Measurements from ENCODE around the gene PPP2R5A.

PPP2R5A gene

DNA sequence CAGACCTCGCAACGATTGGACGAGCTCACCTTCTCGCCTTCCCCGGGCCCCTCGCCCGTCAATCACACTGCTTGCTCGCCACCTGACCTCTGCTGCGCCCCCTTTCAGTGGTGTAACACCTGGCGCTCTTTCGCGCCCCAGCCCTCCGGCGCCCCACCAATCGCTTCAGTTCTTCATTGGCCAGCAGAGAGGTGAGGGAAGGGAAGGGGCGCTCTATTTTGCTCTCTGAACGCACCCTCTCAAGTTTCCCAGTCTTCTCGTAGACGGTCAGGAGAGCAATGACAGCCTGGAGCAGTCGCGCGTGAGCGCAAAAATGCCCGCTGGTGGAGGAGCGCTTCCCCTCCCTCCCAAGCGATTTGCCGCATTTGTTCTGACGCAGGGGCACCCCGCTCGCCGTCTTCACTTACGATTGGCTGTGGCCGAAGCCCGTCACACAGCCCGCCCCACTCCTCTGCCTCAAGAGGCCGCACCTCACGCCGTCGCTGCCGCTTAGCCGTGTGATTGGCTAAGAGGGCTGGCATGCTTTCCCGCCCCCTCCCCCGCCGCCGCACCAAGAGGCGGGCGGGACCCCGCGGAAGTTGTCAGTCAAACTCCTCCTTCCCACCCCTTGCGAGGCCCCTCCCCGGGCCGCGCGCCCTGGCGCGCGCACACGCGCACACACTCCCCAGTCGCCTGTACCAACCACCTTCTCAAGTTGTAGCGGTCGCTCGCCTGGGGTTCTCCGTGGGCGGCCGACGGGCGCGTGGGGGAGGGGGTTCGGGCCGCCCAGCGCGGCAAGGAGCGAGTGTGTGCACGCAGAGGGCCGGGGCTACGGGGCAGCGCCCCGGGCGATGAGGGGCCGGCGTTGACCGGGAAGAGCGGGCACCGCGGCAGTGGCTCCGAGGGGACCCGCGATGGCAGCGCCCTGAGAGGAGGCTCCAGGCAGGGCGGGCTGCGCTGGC, at the start of gene PPP2R5A:
TSS of gene PPP2R5A (plus strand) at position 667 of the 941 bp plus-strand sequence. CDS start 701 bp downstream, outside the sequence.
- peak; percentile 99 for DNase-seq

DNA sequence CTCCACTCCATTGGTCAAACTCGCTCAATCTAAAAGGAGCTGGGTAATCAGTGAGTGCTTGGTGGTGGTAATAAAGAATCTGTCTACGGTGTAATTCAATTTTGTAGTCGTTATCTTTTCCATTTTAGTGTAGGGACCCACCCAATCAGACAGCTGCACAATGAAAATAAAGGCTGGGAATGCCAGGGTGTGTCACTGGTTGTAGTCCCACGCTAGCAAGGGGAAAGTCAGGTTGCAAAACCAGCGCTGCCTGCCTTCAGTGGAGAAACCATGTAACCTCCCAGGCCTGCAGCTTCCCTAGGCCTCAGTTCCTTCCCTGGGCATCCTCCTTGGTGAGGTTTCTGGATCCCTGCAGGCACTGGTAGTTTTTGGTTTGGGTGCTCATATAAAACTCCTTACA, 49.4 kb upstream of the PPP2R5A start:
- DNase-seq = no peak

- DNase-seq = no peak
Measured at GRCh38 chr1:212236664-212237220, 48.5 kb upstream of the PPP2R5A start.

DNA sequence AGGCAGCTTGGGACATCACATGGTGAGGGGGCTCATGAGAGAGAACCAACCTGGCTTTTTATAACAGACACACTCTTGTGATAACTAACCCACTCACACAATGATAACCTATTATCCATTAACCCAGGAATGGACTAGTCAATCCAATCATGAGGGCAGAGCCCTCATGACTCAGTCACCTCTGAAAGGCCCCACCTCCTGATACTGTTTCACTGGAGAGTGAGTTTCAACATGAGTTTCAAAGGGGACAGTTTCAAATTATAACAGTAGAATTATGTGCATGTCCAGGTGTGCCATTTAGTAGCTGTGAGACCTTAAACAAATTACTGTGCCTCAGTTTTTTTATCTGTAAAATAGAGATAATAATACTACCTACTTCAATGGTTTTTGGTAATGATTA, 47.6 kb upstream of the PPP2R5A start:
- no peak for DNase-seq

DNA sequence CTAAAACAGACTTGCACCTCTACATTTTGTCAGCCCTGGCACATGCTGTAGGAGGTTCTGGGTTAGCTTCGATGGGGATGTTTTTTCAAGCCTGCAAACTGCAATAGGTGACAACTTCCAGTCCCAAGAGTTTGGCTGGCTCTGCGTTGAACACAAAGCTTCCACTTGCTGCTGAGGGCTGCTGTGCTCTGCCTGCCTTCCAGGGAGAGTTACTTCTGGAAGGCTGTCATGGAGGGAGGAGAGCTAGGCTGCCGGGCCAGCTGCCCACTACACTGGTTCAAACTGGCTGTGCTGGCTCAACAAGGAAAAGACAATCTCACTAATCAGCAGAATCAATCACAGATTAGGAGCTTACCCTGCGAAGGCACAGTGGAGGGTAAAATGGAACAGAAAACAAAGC, 46.7 kb upstream of the PPP2R5A start:
- DNase-seq = no peak

DNA sequence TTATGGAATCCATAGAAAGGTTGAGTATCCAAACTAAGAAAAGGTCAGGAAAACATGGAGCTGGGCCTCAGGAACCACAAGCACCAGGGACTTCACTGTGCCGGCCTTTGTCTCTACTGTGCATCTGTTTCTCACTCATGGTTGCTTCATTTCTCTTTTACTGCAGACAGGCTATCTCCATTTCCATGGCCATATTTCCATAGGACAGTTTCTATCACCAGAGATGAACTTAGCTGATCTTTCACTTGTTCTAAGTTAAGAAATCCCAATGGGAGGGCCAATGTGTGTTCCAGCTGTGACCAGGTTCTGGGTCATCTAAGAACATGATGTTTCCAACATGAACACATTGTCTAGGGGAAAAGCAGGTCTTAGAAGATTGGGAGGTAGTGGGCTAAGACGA, 43.7 kb upstream of the PPP2R5A start:
- no peak for DNase-seq

GRCh38 chr1:212241957-212242287, 43.3 kb upstream of the PPP2R5A start:
- DNase-seq = no peak

DNA sequence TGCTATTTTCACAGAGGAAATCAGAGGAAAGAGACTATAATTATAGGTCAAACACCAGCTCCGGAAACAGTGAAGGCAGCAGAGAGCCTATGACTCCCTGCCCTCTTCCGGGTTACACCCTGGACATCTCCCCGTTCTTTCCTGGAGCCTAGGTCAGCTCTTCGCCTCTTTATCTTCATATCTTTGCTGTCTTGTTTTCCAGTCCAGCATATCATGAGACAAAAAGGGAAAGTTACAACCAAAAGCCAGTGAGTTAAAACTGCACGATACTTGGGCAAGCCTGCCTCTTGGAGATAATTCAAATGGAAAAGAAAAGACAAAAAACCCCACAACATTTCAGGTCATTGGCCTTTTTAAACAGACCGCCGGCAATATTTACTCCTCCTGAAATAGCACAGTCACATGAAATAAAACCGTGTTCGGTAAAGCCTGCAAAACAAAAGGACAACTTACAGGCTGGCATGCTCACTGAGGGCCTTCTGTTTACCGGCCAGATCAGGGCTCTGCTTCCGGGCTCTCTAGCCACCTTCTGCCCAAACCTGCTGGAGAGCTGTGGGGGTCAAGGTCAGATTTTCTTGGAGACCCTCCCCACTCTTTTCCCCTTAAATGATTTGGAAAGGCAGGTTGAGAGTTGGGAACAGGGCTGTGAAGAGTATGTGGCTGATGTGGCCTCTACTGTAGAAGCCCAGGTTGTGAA, 42.8 kb upstream of the PPP2R5A start:
- DNase-seq = no peak

- no peak for DNase-seq
Measured at GRCh38 chr1:212242985-212243308, 42.3 kb upstream of the PPP2R5A start.

DNA sequence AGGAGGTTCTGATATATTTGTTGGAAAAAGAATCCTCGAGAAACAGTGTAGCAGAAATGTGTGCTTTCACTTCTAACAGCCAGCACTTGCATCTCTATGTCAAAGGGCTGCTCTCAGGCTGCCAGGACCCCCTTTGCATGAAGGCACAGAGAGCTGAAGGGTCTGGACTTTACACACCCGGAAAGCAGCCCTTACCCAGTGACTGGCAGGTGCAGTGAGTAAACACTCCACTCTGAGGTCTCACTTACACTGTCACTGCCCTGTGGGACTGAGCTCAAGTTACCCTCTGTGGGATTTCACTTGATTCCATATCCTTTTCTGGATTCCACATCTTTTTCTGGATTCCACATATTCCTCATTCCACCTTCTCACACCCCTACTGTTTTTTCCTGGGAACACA, 40.8 kb upstream of the PPP2R5A start:
- no peak for DNase-seq

DNA sequence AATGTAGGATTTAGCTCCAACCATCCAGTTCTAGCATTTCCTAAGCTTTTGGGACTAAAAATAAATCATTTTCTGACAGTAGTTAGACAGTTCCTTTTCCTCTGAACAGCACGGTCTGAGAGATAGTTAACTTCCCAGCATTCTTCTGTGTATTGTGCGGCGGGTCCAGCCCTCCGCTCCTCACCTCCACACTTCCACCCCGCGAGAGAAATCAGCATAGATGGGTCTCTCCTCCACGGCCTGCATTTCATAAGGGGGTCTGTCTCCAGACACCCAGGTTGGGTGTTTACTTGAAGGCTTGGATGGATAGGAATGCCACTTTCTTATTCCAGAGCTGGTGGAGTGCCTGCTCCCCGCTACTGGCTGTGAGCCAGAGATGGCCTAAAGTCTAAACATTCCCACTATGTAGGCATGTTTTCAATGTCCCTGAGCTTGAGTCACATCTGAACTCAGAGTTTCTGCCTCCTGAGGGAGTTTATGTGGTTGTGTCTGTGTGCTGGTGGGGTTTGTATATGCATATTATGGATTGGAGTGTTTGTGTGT, 38.0 kb upstream of the PPP2R5A start:
- DNase-seq = no peak

DNA sequence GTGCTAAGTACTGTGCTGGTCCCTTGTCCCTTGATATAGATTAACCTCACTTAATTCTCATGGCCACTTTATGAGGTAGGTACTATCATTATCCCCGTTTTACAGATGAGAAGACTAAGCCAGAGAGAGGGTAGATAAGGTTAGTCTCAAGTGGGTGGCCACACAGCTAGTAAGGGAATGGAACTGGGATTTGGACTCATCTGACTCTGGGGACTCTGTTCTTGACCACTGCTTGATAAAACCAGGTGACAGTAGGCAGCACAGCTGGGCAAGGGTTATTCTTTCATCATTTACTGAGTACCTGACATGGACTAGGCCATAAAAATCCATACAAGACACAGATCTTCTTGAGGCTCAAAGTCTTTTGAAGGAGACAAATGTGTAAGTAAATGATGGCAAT, 37.2 kb upstream of the PPP2R5A start:
- DNase-seq = no peak

DNA sequence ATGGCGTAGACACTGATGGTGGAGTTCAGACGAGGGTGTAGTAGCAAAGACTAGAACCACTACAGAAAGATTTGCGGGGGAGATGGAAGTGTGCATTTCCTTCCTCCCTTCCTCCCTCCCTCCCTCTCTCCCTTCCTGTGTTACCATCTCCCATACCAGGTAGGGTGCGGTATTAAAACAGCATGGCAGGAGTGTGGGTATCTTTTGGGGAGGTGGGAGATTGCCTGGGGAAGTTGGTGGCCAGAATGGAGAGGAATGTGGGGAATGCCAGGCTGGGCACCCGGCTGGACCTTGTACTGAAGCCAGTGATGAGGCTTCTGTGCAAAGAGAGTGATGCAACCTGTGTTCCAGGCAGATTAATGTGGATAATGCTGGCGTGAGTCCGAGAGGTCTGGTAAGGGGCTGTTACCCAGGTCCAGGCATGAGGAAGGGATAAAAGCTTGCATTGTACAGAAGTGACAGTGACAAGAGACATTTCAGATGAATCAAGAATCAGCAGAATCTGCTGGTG, 30.3 kb upstream of the PPP2R5A start:
- DNase-seq = no peak

- no peak for DNase-seq
Measured at GRCh38 chr1:212255705-212256307, 29.4 kb upstream of the PPP2R5A start.

- no peak for DNase-seq
Measured at GRCh38 chr1:212256369-212256768, 28.8 kb upstream of the PPP2R5A start.

GRCh38 chr1:212257157-212257556, 28.1 kb upstream of the PPP2R5A start:
- DNase-seq = no peak

DNA sequence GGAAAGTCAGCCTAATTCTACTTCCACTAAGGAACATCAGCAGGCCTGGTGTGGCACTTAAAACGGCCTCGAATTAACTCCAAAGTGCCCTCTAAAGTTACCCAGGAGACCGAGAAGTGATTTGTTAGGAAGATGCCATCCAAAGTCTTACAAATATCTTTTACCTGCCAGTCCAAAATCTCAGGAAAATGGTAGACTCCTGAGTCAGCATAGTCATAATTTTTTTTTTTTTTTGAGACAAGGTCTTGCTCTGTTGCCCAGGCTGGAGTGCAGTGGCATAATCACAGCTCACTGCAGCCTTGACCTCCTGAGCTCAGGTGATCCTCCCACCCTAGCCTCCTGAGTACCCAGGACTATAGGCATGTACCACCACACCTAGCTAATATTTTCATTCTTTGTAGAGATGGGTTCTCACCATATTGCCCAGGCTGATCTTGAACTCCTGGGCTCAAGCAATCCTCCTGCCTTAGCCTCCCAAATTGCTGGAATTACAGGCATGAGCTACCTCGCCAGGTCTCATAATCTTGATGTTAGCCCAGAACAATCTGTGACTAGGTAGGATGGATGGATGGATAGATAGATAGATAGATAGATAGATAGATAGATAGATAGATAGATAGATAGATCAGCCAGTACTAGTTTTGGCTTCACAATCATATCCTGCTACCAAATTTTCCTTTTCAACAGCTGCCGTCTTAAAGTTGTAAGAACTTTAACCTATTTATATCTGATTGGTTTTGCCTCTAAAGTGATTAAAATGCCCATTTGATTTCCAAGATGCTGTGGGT, 25.3 kb upstream of the PPP2R5A start:
- DNase-seq = no peak

DNA sequence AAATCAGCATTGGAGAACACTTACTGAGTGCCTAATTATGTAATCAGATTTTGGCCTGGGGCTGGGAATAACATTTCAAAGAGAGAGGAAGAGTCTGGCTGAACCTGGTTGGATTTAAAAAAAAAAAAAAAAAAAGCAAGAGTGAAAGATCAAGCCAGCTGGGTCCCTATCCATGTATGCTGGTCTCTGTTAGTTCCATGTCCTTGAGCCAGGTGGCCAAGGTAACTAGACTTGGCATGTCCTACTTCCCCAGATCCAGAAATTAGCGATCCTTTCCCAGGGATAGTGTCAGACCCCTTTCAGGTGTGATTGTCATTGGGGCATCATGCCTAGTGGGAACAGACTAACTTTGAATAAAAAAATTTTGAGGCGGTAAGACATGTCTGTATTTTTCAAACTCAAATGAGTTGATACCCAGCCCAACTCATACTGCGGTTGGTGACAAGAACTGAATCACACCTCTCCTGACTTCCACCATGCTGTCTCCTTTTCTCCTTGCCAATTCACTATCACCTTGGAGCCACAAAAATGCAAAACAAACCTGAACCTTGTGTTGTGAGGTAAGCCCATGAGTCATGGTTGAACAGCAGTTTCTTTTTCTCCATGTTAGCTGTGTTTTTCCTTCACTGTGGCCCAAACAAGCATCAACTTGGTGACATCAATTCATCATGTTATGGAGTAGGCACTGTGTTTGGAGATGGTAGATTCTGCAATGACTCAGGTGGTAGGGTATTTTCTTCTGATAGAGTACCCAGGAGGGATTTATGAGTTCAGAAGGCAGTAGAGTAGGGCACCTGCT, 24.5 kb upstream of the PPP2R5A start:
- DNase-seq = no peak

DNA sequence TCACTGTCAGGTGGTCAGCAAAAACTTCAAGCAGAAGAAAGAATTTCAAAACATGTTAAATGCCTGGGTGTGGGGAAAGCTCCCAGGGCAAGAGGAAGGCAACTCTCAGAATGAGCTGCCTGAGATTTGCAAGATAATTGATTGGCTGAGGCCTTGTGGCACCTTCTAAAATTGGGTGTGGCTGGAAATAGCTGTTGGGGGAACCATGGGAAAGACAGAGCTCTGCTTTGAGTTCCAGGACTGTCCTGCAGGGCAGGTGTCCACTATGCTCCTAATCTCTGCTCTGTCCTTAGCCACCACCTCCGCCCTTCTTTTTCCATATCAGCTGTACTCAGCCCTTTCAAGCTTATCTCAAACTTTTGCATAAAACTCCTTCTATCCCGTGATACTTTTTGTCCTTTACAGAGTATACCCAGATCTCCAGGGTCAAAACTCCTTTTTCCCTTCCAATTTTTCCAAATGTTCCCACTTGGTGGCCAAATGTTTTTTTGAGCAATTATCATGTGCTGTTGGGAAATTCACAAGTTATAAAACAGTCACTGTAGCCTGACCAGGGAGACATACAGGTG, 23.8 kb upstream of the PPP2R5A start:
- no peak for DNase-seq

- DNase-seq = no peak
Measured at GRCh38 chr1:212267017-212267416, 18.2 kb upstream of the PPP2R5A start.

- DNase-seq = no peak
Measured at GRCh38 chr1:212267460-212267859, 17.8 kb upstream of the PPP2R5A start.

All from activated naive CD4-positive, alpha-beta T cell treated with anti-CD3 and anti-CD28 coated beads, Interleukin-2, amount 50 U/mL, for 16 hours (primary cell).